ENCODE measurements around the gene BICC1. TPM values are rescaled to one million over a fixed set of nuclear protein-coding genes. Genes with fewer than 3 reads are reported as not detected.

BICC1 gene
- total RNA-seq, 1 experiment from 2014 or later, result 7.2 TPM

GRCh38 chr10:58796824-58797223 lies 284.2 kb downstream of the BICC1 start:
- in situ Hi-C loops (cut with HindIII; ENCODE audit: low pct_unique_long_range_greater_than_20kb, low sequenced_read_pairs), result no loop called here
- no peak for DNase-seq (ENCODE audit: low read depth, low spot score)

- in situ Hi-C loops (cut with HindIII; ENCODE audit: low pct_unique_long_range_greater_than_20kb, low sequenced_read_pairs), result no loop called here
These were observed 284.7 kb downstream of the BICC1 start for GRCh38 chr10:58797356-58797755.

DNA sequence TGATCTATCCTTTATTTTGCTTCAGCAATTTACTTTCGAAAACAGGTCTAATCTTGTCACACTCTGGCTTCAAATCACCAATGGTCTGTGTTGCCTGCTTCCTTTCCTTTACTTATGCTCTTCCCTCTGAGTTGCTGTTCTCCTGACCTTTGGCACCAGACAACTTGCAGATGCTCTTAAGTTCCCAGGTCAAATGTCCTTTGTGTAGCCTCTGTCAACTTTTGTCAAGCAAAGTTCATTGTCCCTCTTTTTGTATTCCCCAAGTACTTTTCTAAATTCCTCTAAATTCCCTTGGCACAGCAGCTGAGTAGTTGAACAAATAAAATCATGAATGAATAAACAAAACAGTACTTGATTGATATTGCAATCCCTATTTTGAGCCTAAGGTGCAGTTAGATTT lies 289.4 kb downstream of the BICC1 start:
- in situ Hi-C loops (cut with HindIII; ENCODE audit: low pct_unique_long_range_greater_than_20kb, low sequenced_read_pairs), result no loop called here
- DNase-seq (ENCODE audit: low read depth, low spot score), result no peak

More at GRCh38 chr10:58797356-58797755, 284.7 kb downstream of the BICC1 start:
- DNase-seq (ENCODE audit: low read depth, low spot score), result no peak

- in situ Hi-C loops (cut with HindIII; ENCODE audit: low pct_unique_long_range_greater_than_20kb, low sequenced_read_pairs), result no loop called here
- peak; percentile 32 for DNase-seq (ENCODE audit: low read depth, low spot score)
These were observed 293.7 kb downstream of the BICC1 start for GRCh38 chr10:58806323-58806722.

DNA sequence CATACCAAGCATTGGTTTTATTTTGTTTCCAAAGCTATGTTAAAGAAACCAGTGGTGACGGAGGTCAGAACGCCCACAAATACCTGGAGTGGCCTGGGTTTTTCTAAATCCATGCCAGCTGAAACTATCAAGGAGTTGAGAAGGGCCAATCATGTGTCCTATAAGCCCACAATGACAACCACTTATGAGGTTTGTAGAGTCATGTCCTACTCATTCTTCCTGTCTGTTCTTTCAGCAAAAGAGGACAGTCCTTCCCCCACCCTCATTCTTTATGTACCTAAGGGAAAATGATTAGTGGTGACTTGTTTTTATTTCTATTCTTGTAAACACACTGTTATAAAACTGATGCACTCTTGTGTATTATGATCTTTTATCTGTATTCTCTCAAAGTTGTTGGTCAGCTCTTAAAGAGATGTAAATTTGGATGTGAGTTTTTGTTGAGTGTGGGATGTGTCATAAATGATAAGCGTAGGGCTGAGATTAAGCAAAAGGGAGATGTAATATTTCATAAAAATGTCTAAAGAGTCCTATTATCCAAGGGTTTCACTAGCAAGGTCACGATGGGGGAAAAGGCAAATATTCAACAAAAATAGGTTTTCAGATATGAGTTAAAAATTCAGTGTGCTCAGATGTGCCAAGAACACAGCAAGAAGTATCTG lies 294.4 kb downstream of the BICC1 start:
- in situ Hi-C loops (cut with HindIII; ENCODE audit: low pct_unique_long_range_greater_than_20kb, low sequenced_read_pairs), result no loop called here
- no peak for DNase-seq (ENCODE audit: low read depth, low spot score)

GRCh38 chr10:58807629-58808022 lies 295.0 kb downstream of the BICC1 start:
- no peak for DNase-seq (ENCODE audit: low read depth, low spot score)
- in situ Hi-C loops (cut with HindIII; ENCODE audit: low pct_unique_long_range_greater_than_20kb, low sequenced_read_pairs), result no loop called here

- DNase-seq (ENCODE audit: low read depth, low spot score), result no peak
- in situ Hi-C loops (cut with HindIII; ENCODE audit: low pct_unique_long_range_greater_than_20kb, low sequenced_read_pairs), result no loop called here
These were observed 298.1 kb downstream of the BICC1 start for GRCh38 chr10:58810751-58811150.

- no peak for DNase-seq (ENCODE audit: low read depth, low spot score)
- in situ Hi-C loops (cut with HindIII; ENCODE audit: low pct_unique_long_range_greater_than_20kb, low sequenced_read_pairs), result no loop called here
These were observed 300.9 kb downstream of the BICC1 start for GRCh38 chr10:58813573-58813972.

GRCh38 chr10:58817201-58817846 lies 304.7 kb downstream of the BICC1 start:
- DNase-seq (ENCODE audit: low read depth, low spot score), result no peak
- in situ Hi-C loops (cut with HindIII; ENCODE audit: low pct_unique_long_range_greater_than_20kb, low sequenced_read_pairs), result no loop called here

- in situ Hi-C loops (cut with HindIII; ENCODE audit: low pct_unique_long_range_greater_than_20kb, low sequenced_read_pairs), result no loop called here
- DNase-seq (ENCODE audit: low read depth, low spot score), result peak; percentile 21
These were observed 306.2 kb downstream of the BICC1 start for GRCh38 chr10:58818900-58819299.

GRCh38 chr10:58820386-58820785 lies 307.7 kb downstream of the BICC1 start:
- in situ Hi-C loops (cut with HindIII; ENCODE audit: low pct_unique_long_range_greater_than_20kb, low sequenced_read_pairs), result no loop called here

GRCh38 chr10:58820861-58821751 lies 308.4 kb downstream of the BICC1 start:
- in situ Hi-C loops (cut with HindIII; ENCODE audit: low pct_unique_long_range_greater_than_20kb, low sequenced_read_pairs), result no loop called here
- no peak for DNase-seq (ENCODE audit: low read depth, low spot score)

More at GRCh38 chr10:58820386-58820785, 307.7 kb downstream of the BICC1 start:
- DNase-seq (ENCODE audit: low read depth, low spot score), result no peak

GRCh38 chr10:58821752-58822056 lies 309.0 kb downstream of the BICC1 start:
- in situ Hi-C loops (cut with HindIII; ENCODE audit: low pct_unique_long_range_greater_than_20kb, low sequenced_read_pairs), result no loop called here
- no peak for DNase-seq (ENCODE audit: low read depth, low spot score)

DNA sequence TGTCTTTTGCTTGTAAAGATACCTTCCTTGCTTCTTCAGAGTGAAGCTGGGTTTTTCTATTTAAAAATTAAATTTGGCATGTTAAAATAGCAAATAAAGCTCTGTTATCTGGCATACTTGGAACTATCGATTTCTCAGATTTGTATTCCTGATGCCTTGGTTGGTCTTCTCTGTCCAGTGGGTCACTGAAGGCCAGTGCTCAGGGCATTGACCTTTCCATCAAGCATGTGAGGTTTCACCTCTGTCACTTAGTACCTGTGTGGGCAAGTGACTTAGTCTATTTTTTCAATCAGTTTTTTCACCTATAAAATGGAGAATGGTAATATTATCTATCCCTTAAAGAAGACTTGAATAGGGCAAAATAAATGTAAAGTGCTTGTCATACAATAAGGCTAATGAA lies 311.3 kb downstream of the BICC1 start:
- no peak for DNase-seq (ENCODE audit: low read depth, low spot score)
- in situ Hi-C loops (cut with HindIII; ENCODE audit: low pct_unique_long_range_greater_than_20kb, low sequenced_read_pairs), result no loop called here

GRCh38 chr10:58824396-58824795 lies 311.7 kb downstream of the BICC1 start:
- DNase-seq (ENCODE audit: low read depth, low spot score), result no peak
- in situ Hi-C loops (cut with HindIII; ENCODE audit: low pct_unique_long_range_greater_than_20kb, low sequenced_read_pairs), result no loop called here

GRCh38 chr10:58826694-58827093 lies 314.0 kb downstream of the BICC1 start:
- DNase-seq (ENCODE audit: low read depth, low spot score), result no peak
- in situ Hi-C loops (cut with HindIII; ENCODE audit: low pct_unique_long_range_greater_than_20kb, low sequenced_read_pairs), result no loop called here

- in situ Hi-C loops (cut with HindIII; ENCODE audit: low pct_unique_long_range_greater_than_20kb, low sequenced_read_pairs), result no loop called here
- no peak for DNase-seq (ENCODE audit: low read depth, low spot score)
These were observed 314.7 kb downstream of the BICC1 start for GRCh38 chr10:58827381-58827780.

GRCh38 chr10:58829839-58830238 lies 317.2 kb downstream of the BICC1 start:
- in situ Hi-C loops (cut with HindIII; ENCODE audit: low pct_unique_long_range_greater_than_20kb, low sequenced_read_pairs), result no loop called here

GRCh38 chr10:58830697-58831096 lies 318.0 kb downstream of the BICC1 start:
- no peak for DNase-seq (ENCODE audit: low read depth, low spot score)
- in situ Hi-C loops (cut with HindIII; ENCODE audit: low pct_unique_long_range_greater_than_20kb, low sequenced_read_pairs), result no loop called here

More at GRCh38 chr10:58829839-58830238, 317.2 kb downstream of the BICC1 start:
- DNase-seq (ENCODE audit: low read depth, low spot score), result no peak
